Neural crest cell (in vitro differentiated cells): Measurements from ENCODE around the gene SYT8. TPM values are rescaled to one million over a fixed set of nuclear protein-coding genes. Genes with fewer than 3 reads are reported as not detected.

Experiments
- DNase-seq: peaks from one replicate; pipeline ENCODE4 v3.0.0; 2021; ENCODE audit warnings: low read depth, mixed read lengths, low spot score
- H3K27ac Mint-ChIP-seq: one replicate; pipeline ENCODE4 v1.8.0; 2021; ENCODE audit warnings: mild to moderate bottlenecking, mixed read lengths; ENCODE audit not compliant: unreplicated experiment
- H3K27me3 Mint-ChIP-seq: 2 replicates; pipeline ENCODE4 v1.8.0; 2021; ENCODE audit warnings: low read depth, mild to moderate bottlenecking, mixed read lengths
- H3K36me3 Mint-ChIP-seq: 2 replicates; pipeline ENCODE4 v1.8.0; 2021; ENCODE audit warnings: low read depth, mild to moderate bottlenecking, mixed read lengths
- H3K4me1 Mint-ChIP-seq: 2 replicates; pipeline ENCODE4 v1.8.0; 2021; ENCODE audit warnings: mixed read lengths
- H3K4me3 Mint-ChIP-seq: one replicate; pipeline ENCODE4 v1.8.0; 2021; ENCODE audit warnings: mild to moderate bottlenecking, mixed read lengths
- H3K9me3 Mint-ChIP-seq: 2 replicates; pipeline ENCODE4 v1.8.0; 2021; ENCODE audit warnings: mixed read lengths
- CTCF ChIP-seq: fragments of 200-600 bp; sonication (generic); conservative IDR thresholded peaks from 2 replicates; pipeline ENCODE4 v1.5.0; 2021; ENCODE audit warnings: antibody characterized with exemption, mild to moderate bottlenecking
- total RNA-seq: library from RNA; stranded (reverse); gene quantifications from 2 replicates; pipeline ENCODE4 v1.2.1, GENCODE V29; 2021

SYT8 gene
- total RNA-seq, 1 donor from 2014 or later, result not detected

- Mint-ChIP-seq H3K4me1 (no peaks in the 10 kb centered on the region), H3K27ac (no peak overlapping the region), H3K9me3 (no peaks in the 10 kb centered on the region), H3K27me3 (no peaks in the 10 kb centered on the region), H3K4me3 (no peak overlapping the region), H3K36me3 (no peaks in the 10 kb centered on the region)
- DNase-seq, result no peak
- no peak for TF ChIP-seq CTCF
These were observed 6.9 kb upstream of the SYT8 start for GRCh38 chr11:1827931-1828330.

- Mint-ChIP-seq H3K27me3 (no peaks in the 10 kb centered on the region), H3K4me1 (no peaks in the 10 kb centered on the region), H3K27ac (no peak overlapping the region), H3K9me3 (no peaks in the 10 kb centered on the region), H3K36me3 (no peaks in the 10 kb centered on the region), H3K4me3 (no peak overlapping the region)
- DNase-seq, result no peak
- TF ChIP-seq CTCF, result no peak
These were observed 6.2 kb upstream of the SYT8 start for GRCh38 chr11:1828542-1828941.

- no peak for TF ChIP-seq CTCF
- no peaks in the 10 kb centered on the region for H3K36me3 Mint-ChIP-seq
- DNase-seq, result no peak
- no peaks in the 10 kb centered on the region for H3K9me3 Mint-ChIP-seq
- H3K27me3 Mint-ChIP-seq, result no peaks in the 10 kb centered on the region
- H3K4me3 Mint-ChIP-seq, result no peak overlapping the region
- H3K27ac Mint-ChIP-seq, result no peak overlapping the region
- H3K4me1 Mint-ChIP-seq, result no peaks in the 10 kb centered on the region
These were observed 5.6 kb upstream of the SYT8 start for GRCh38 chr11:1829039-1829820.

GRCh38 chr11:1830004-1830321 lies 4.8 kb upstream of the SYT8 start:
- TF ChIP-seq CTCF, result no peak
- H3K4me1 Mint-ChIP-seq, result no peaks in the 10 kb centered on the region
- DNase-seq, result no peak
- H3K36me3 Mint-ChIP-seq, result no peaks in the 10 kb centered on the region
- no peak overlapping the region for H3K4me3 Mint-ChIP-seq
- no peaks in the 10 kb centered on the region for H3K9me3 Mint-ChIP-seq
- H3K27ac Mint-ChIP-seq, result no peak overlapping the region
- H3K27me3 Mint-ChIP-seq, result no peaks in the 10 kb centered on the region

- no peaks in the 10 kb centered on the region for H3K27me3 Mint-ChIP-seq
- H3K4me1 Mint-ChIP-seq, result no peaks in the 10 kb centered on the region
- TF ChIP-seq CTCF, result no peak
- H3K36me3 Mint-ChIP-seq, result no peaks in the 10 kb centered on the region
- H3K27ac Mint-ChIP-seq, result no peak overlapping the region
- H3K9me3 Mint-ChIP-seq, result no peaks in the 10 kb centered on the region
- H3K4me3 Mint-ChIP-seq, result no peak overlapping the region
- DNase-seq, result no peak
These were observed 4.2 kb upstream of the SYT8 start for GRCh38 chr11:1830322-1831223.
